Hepatocyte (in vitro differentiated cells): ENCODE measurements around the gene TMEM164. TPM values are rescaled to one million over a fixed set of nuclear protein-coding genes. Genes with fewer than 3 reads are reported as not detected.
A peak's percentile ranks its signal among the peaks of the same experiment; 100 is the strongest.

Experiments used
- DNase-seq: peaks from one replicate; pipeline ENCODE4 v3.0.0-alpha.2; 2016; ENCODE audit warnings: low spot score
- H2AFZ ChIP-seq: fragments of 200-600 bp; sonication (generic); 2 replicates; pipeline ENCODE4 v1.6.0; 2016; ENCODE audit warnings: antibody characterized with exemption, mild to moderate bottlenecking
- H3K27ac ChIP-seq: fragments of 200-600 bp; sonication (generic); 2 replicates; pipeline ENCODE4 v1.5.1; 2016; ENCODE audit warnings: mild to moderate bottlenecking
- H3K27me3 ChIP-seq: fragments of 200-600 bp; sonication (generic); 2 replicates; pipeline ENCODE4 v1.6.1; 2016
- H3K36me3 ChIP-seq: fragments of 200-600 bp; sonication (generic); replicated peaks from 2 replicates; pipeline ENCODE4 v1.5.1; 2016; ENCODE audit warnings: low read depth; ENCODE audit not compliant: insufficient read depth
- H3K4me1 ChIP-seq: fragments of 200-600 bp; sonication (generic); 2 replicates; pipeline ENCODE4 v1.5.1; 2016; ENCODE audit warnings: mild to moderate bottlenecking, moderate library complexity; ENCODE audit not compliant: insufficient read depth
- H3K4me2 ChIP-seq: fragments of 200-600 bp; sonication (generic); 2 replicates; pipeline ENCODE4 v1.6.0; 2016
- H3K4me3 ChIP-seq: fragments of 200-600 bp; sonication (generic); 2 replicates; pipeline ENCODE4 v1.5.1; 2016; ENCODE audit warnings: mild to moderate bottlenecking
- H3K79me2 ChIP-seq: fragments of 200-600 bp; sonication (generic); 2 replicates; pipeline ENCODE4 v1.6.0; 2017; ENCODE audit warnings: mild to moderate bottlenecking
- H3K9me2 ChIP-seq: fragments of 200-600 bp; sonication (generic); replicated peaks from 2 replicates; pipeline ENCODE4 v1.6.0; 2017; ENCODE audit warnings: mild to moderate bottlenecking; ENCODE audit not compliant: insufficient read depth
- H3K9me3 ChIP-seq: fragments of 200-600 bp; sonication (generic); 2 replicates; pipeline ENCODE4 v1.5.1; 2016; ENCODE audit warnings: low read depth, mild to moderate bottlenecking
- H4K20me1 ChIP-seq: fragments of 200-600 bp; sonication (generic); 2 replicates; pipeline ENCODE4 v1.6.0; 2016; ENCODE audit warnings: mild to moderate bottlenecking; ENCODE audit not compliant: insufficient read depth, poor library complexity, severe bottlenecking
- CTCF ChIP-seq: fragments of 200-600 bp; sonication (generic); IDR thresholded peaks from 2 replicates; pipeline ENCODE4 v1.5.1; 2016; ENCODE audit warnings: antibody characterized with exemption, mild to moderate bottlenecking; ENCODE audit not compliant: poor library complexity
- EZH2 ChIP-seq: fragments of 200-600 bp; sonication (generic); IDR thresholded peaks from 2 replicates; pipeline ENCODE4 v1.6.1; 2016; ENCODE audit warnings: antibody characterized with exemption, mild to moderate bottlenecking, borderline replicate concordance
- EZH2phosphoT487 ChIP-seq: fragments of 200-600 bp; sonication (generic); IDR thresholded peaks from one replicate; pipeline ENCODE4 v1.6.1; 2018; ENCODE audit warnings: antibody characterized with exemption, mild to moderate bottlenecking, low read depth, moderate library complexity; ENCODE audit not compliant: unreplicated experiment, severe bottlenecking
- WGBS: methylation state at CpG from one replicate; pipeline ENCODE4 v1.1.6; 2016; ENCODE audit warnings: low lambda C conversion rate; ENCODE audit errors: missing lambda C conversion rate; 5-methylcytosine and 5-hydroxymethylcytosine counted together
- polyA plus RNA-seq: library from polyadenylated mRNA; unstranded; fragments of >200 nt; fragmentation: Nextera tagmentation; extraction: Ambion mirVana; gene quantifications from 2 replicates; pipeline ENCODE4 v1.2.1, GENCODE V29; 2016
- total RNA-seq: library from RNA; depleted of rRNA; stranded (reverse); fragments of >200 nt; gene quantifications from 2 replicates; pipeline ENCODE4 v1.2.3, GENCODE V29; 2014

Gene TMEM164
- total and polyA plus RNA-seq, 2 experiments from 2014 or later: 5.4 to 34.2 TPM

GRCh38 chrX:110021258-110022022, 18.5 kb downstream of the TMEM164 start:
- Histone ChIP-seq H2AFZ (no peak overlapping the region), H3K4me1 (peaks cover 2% of the 10 kb centered on the region), H3K4me3 (no peak overlapping the region), H3K9me3 (no peaks in the 10 kb centered on the region), H3K27ac (no peak overlapping the region), H3K27me3 (no peaks in the 10 kb centered on the region), H3K36me3 (no peaks in the 10 kb centered on the region), H3K79me2 (no peaks in the 10 kb centered on the region), H3K4me2 (no peak overlapping the region), H4K20me1 (no peaks in the 10 kb centered on the region), H3K9me2 (no peaks in the 10 kb centered on the region)
- WGBS: 69% methylated on average over 4 of the region's 4 CpGs
- no peak for TF ChIP-seq EZH2phosphoT487
- TF ChIP-seq EZH2: no peak
- no peak for TF ChIP-seq CTCF
- no peak for DNase-seq

GRCh38 chrX:110022599-110023448, 19.9 kb downstream of the TMEM164 start:
- Histone ChIP-seq H3K27ac (no peak overlapping the region), H3K9me3 (no peaks in the 10 kb centered on the region), H4K20me1 (no peaks in the 10 kb centered on the region), H3K4me3 (no peak overlapping the region), H3K36me3 (no peaks in the 10 kb centered on the region), H3K4me2 (no peak overlapping the region), H3K9me2 (no peaks in the 10 kb centered on the region), H3K27me3 (no peaks in the 10 kb centered on the region), H2AFZ (no peak overlapping the region), H3K79me2 (peaks cover 3% of the 10 kb centered on the region), H3K4me1 (peaks cover 5% of the 10 kb centered on the region)
- no peak for TF ChIP-seq CTCF
- no peak for TF ChIP-seq EZH2
- no peak for TF ChIP-seq EZH2phosphoT487
- DNase-seq: no peak
- WGBS: 48% methylated on average over 5 of the region's 5 CpGs

GRCh38 chrX:110025395-110025794, 22.5 kb downstream of the TMEM164 start:
- H3K9me3 ChIP-seq: no peaks in the 10 kb centered on the region
- no peaks in the 10 kb centered on the region for H3K36me3 ChIP-seq
- DNase-seq: no peak
- H3K79me2 ChIP-seq: peaks cover 7% of the 10 kb centered on the region
- H2AFZ ChIP-seq: no peak overlapping the region
- no peak overlapping the region for H3K4me2 ChIP-seq
- no peaks in the 10 kb centered on the region for H3K27me3 ChIP-seq
- WGBS: 56% methylated on average over 1 of the region's 1 CpG
- H3K9me2 ChIP-seq: no peaks in the 10 kb centered on the region
- TF ChIP-seq CTCF: no peak
- no peak for TF ChIP-seq EZH2phosphoT487
- no peak for TF ChIP-seq EZH2
- no peaks in the 10 kb centered on the region for H4K20me1 ChIP-seq
- H3K4me1 ChIP-seq: peaks cover 5% of the 10 kb centered on the region
- no peak overlapping the region for H3K4me3 ChIP-seq
- H3K27ac ChIP-seq: peak overlapping the region; percentile 32
